Prostate gland (tissue), 2 donors: ENCODE measurements around the gene ADGRB3. TPM values are rescaled to one million over a fixed set of nuclear protein-coding genes. Genes with fewer than 3 reads are reported as not detected.

Experiments
- DNase-seq: peaks from one replicate; pipeline ENCODE4 v3.0.0-alpha.2; 2019; ENCODE audit warnings: low spot score
- H3K27ac ChIP-seq, 2 donors: fragments of 200-600 bp; sonication (generic); 2 replicates each; pipeline ENCODE4 v1.5.1; 2017 to 2019
- H3K27me3 ChIP-seq: fragments of 200-600 bp; sonication (generic); replicated peaks from 2 replicates; pipeline ENCODE4 v1.5.1; 2019; ENCODE audit not compliant: insufficient read depth
- H3K36me3 ChIP-seq, 2 donors: fragments of 200-600 bp; sonication (generic); 1 replicate in 1 of 2; 2 replicates in 1 of 2; pipeline versions ENCODE4 v1.5.1 to v1.8.1; 2017 to 2019
- H3K4me1 ChIP-seq: fragments of 200-600 bp; sonication (generic); replicated peaks from 2 replicates; pipeline ENCODE4 v1.5.1; 2019
- H3K4me3 ChIP-seq, 2 donors: fragments of 200-600 bp; sonication (generic); 2 replicates each; pipeline ENCODE4 v1.5.1; 2017 to 2019
- H3K9me3 ChIP-seq: fragments of 200-600 bp; sonication (generic); 2 replicates; pipeline ENCODE4 v1.5.1; 2017
- POLR2A ChIP-seq: fragments of 450-650 bp; IDR thresholded peaks from one replicate; pipeline ENCODE4 v1.6.1; 2016; ENCODE audit warnings: antibody characterized with exemption, mild to moderate bottlenecking
- POLR2AphosphoS5 ChIP-seq: sonication (generic); formaldehyde crosslinking; IDR thresholded peaks from one replicate; pipeline ENCODE4 v1.6.1; 2017; ENCODE audit warnings: antibody characterized with exemption
- WGBS: methylation state at CpG from one replicate; pipeline ENCODE4 v1.1.5; 2018; 5-methylcytosine and 5-hydroxymethylcytosine counted together
- intact Hi-C: fragments of 100-400 bp; cut with DNase I; formaldehyde crosslinking; loops from one replicate; pipeline ENCODE4 v1.14.2; 2022
- total RNA-seq, 2 donors: library from RNA; depleted of rRNA; stranded (reverse); fragments of >200 nt; gene quantifications; one replicate each; pipeline ENCODE4 v1.1.0, GENCODE V29; 2016
- TF ChIP-seq, protein P1 (sequence below), 4 experiments: fragments of 200-600 bp in 2 of 4; fragments of 450-650 bp in 2 of 4; sonication (generic) in 2 of 4; IDR thresholded peaks; 1 replicate in 3 of 4; 2 replicates in 1 of 4; pipeline ENCODE4 v1.5.1; 2016 to 2019; ENCODE audit warnings: antibody characterized with exemption in 4 of 4, mild to moderate bottlenecking in 2 of 4, moderate library complexity in 2 of 4

The ADGRB3 gene
- total RNA-seq, 2 donors from 2014 or later: 0.59 to 3.1 TPM

- Histone ChIP-seq H3K4me3 (no peak overlapping the region), H3K27ac (no peak overlapping the region), H3K27me3 (no peaks in the 10 kb centered on the region), H3K9me3 (no peaks in the 10 kb centered on the region), H3K36me3 (no peaks in the 10 kb centered on the region), H3K4me1 (no peaks in the 10 kb centered on the region)
- 56% methylated on average over 2 of the region's 2 CpGs for WGBS
- no peak for DNase-seq
- intact Hi-C loops: no loop called here
- TF ChIP-seq POLR2A (no peak), POLR2AphosphoS5 (no peak)
- TF ChIP-seq, protein P1, sequence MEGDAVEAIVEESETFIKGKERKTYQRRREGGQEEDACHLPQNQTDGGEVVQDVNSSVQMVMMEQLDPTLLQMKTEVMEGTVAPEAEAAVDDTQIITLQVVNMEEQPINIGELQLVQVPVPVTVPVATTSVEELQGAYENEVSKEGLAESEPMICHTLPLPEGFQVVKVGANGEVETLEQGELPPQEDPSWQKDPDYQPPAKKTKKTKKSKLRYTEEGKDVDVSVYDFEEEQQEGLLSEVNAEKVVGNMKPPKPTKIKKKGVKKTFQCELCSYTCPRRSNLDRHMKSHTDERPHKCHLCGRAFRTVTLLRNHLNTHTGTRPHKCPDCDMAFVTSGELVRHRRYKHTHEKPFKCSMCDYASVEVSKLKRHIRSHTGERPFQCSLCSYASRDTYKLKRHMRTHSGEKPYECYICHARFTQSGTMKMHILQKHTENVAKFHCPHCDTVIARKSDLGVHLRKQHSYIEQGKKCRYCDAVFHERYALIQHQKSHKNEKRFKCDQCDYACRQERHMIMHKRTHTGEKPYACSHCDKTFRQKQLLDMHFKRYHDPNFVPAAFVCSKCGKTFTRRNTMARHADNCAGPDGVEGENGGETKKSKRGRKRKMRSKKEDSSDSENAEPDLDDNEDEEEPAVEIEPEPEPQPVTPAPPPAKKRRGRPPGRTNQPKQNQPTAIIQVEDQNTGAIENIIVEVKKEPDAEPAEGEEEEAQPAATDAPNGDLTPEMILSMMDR (IDR thresholded peaks at IDR 0.05): no peak
These were observed 670.4 kb downstream of the ADGRB3 start for GRCh38 chr6:69305456-69305855.

- TF ChIP-seq POLR2A (no peak), POLR2AphosphoS5 (no peak)
- TF ChIP-seq, protein P1 (IDR thresholded peaks at IDR 0.05): no peak
- intact Hi-C loops: no loop called here
- 89% methylated on average over 2 of the region's 2 CpGs for WGBS
These were observed 673.5 kb downstream of the ADGRB3 start for GRCh38 chr6:69308584-69308983.

GRCh38 chr6:69311888-69312287, 676.8 kb downstream of the ADGRB3 start:
- 65% methylated on average over 1 of the region's 1 CpG for WGBS
- DNase-seq: no peak
- H3K4me3 ChIP-seq: no peak overlapping the region
- no peaks in the 10 kb centered on the region for H3K9me3 ChIP-seq
- no peaks in the 10 kb centered on the region for H3K36me3 ChIP-seq
- H3K4me1 ChIP-seq: no peaks in the 10 kb centered on the region
- no peak overlapping the region for H3K27ac ChIP-seq
- H3K27me3 ChIP-seq: no peaks in the 10 kb centered on the region
- intact Hi-C loops: no loop called here
- TF ChIP-seq POLR2AphosphoS5 (no peak), POLR2A (no peak)
- TF ChIP-seq, protein P1 (IDR thresholded peaks at IDR 0.05): no peak

More at GRCh38 chr6:69308584-69308983, 673.5 kb downstream of the ADGRB3 start:
- H3K4me1 ChIP-seq: no peaks in the 10 kb centered on the region
- H3K27me3 ChIP-seq: no peaks in the 10 kb centered on the region
- no peak overlapping the region for H3K4me3 ChIP-seq
- H3K36me3 ChIP-seq: no peaks in the 10 kb centered on the region
- no peak for DNase-seq
- H3K9me3 ChIP-seq: no peaks in the 10 kb centered on the region
- no peak overlapping the region for H3K27ac ChIP-seq

DNA sequence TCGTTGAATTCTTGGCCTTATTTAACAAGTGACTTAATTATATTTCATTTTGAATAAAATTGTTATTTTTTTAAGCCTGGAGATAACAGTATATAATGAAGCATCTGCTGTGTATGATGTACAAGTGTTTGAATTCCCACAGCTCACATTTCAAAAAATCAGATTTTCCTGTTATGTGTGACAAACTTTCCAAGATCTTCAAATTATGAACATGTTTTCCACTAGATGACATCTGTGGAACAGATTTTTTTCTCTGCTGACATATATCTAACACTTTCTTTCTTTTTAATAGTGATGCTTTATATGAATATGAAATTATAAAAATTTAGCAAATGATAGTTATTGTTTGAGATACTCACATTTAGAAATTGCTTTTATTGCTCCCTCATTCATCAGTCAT, 678.9 kb downstream of the ADGRB3 start:
- no peak overlapping the region for H3K27ac ChIP-seq
- no peak overlapping the region for H3K4me3 ChIP-seq
- intact Hi-C loops: no loop called here
- no peaks in the 10 kb centered on the region for H3K4me1 ChIP-seq
- no peaks in the 10 kb centered on the region for H3K27me3 ChIP-seq
- H3K9me3 ChIP-seq: no peaks in the 10 kb centered on the region
- 81% methylated on average over 1 of the region's 1 CpG for WGBS
- no peak for DNase-seq
- H3K36me3 ChIP-seq: no peaks in the 10 kb centered on the region
- TF ChIP-seq POLR2A: no peak
- TF ChIP-seq, protein P1 (IDR thresholded peaks at IDR 0.05): no peak
- TF ChIP-seq POLR2AphosphoS5: no peak

DNA sequence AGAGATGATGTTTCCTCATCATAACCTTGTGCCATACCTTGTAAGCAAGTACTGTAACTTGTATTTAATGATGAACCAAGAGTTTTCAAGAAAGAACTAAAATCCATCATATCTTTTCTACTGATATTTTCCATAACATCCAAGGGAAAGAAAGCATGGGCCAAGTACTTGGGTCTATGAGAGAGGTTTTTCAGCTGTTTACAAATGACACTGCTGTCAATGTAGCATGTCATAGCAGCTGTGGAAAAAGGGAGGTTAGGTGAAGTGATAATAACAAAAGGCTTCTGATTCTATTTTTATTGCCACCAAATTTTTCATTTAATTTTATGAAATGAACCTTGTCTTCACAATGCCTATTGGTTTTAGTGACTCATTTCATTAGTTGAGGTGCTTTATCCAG, 679.4 kb downstream of the ADGRB3 start:
- H3K4me1 ChIP-seq: no peaks in the 10 kb centered on the region
- H3K9me3 ChIP-seq: no peaks in the 10 kb centered on the region
- H3K27me3 ChIP-seq: no peaks in the 10 kb centered on the region
- no peak overlapping the region for H3K27ac ChIP-seq
- DNase-seq: no peak
- TF ChIP-seq, protein P1 (IDR thresholded peaks at IDR 0.05): no peak
- TF ChIP-seq POLR2AphosphoS5: no peak
- no peak for TF ChIP-seq POLR2A
- no peaks in the 10 kb centered on the region for H3K36me3 ChIP-seq
- intact Hi-C loops: no loop called here
- H3K4me3 ChIP-seq: no peak overlapping the region
